Skin of body (tissue), 2 donors: Measurements from ENCODE around the gene COL24A1. TPM values are rescaled to one million over a fixed set of nuclear protein-coding genes. Genes with fewer than 3 reads are reported as not detected.
"Not testable (repeated sequence)": the region's sequence is repeated elsewhere in the genome, so short reads cannot be mapped to it uniquely, and the experiment has no call there.

ENCODE experiments used
- DNase-seq: peaks from one replicate; lab custom pipeline; 2025; lab: John Stamatoyannopoulos, UW
- total RNA-seq: library from RNA; depleted of rRNA; stranded (reverse); fragments of >200 nt; gene quantifications from one replicate; pipeline ENCODE4 v1.2.3, GENCODE V29; 2014

Gene COL24A1
- total RNA-seq, 1 donor from 2014 or later = 5.6 TPM

- no peak for DNase-seq
These were observed 2.7 kb downstream of the COL24A1 start for GRCh38 chr1:86153836-86154235.

GRCh38 chr1:86152887-86153286 lies 3.7 kb downstream of the COL24A1 start:
- no peak for DNase-seq

GRCh38 chr1:86151427-86151826 lies 5.1 kb downstream of the COL24A1 start:
- no peak for DNase-seq

- no peak for DNase-seq
These were observed 6.0 kb downstream of the COL24A1 start for GRCh38 chr1:86150553-86151055.

- DNase-seq = no peak
These were observed 7.0 kb downstream of the COL24A1 start for GRCh38 chr1:86149591-86149990.

- DNase-seq = no peak
These were observed 8.8 kb downstream of the COL24A1 start for GRCh38 chr1:86147755-86148154.

- DNase-seq = no peak
These were observed 10.0 kb downstream of the COL24A1 start for GRCh38 chr1:86146566-86146965.

- no peak for DNase-seq
These were observed 16.2 kb downstream of the COL24A1 start for GRCh38 chr1:86140281-86140880.

- DNase-seq = no peak
These were observed 17.8 kb downstream of the COL24A1 start for GRCh38 chr1:86138746-86139145.

- DNase-seq = no peak
These were observed 19.1 kb downstream of the COL24A1 start for GRCh38 chr1:86137436-86137835.

- no peak for DNase-seq
These were observed 37.3 kb downstream of the COL24A1 start for GRCh38 chr1:86119214-86119764.

GRCh38 chr1:86114816-86115400 lies 41.7 kb downstream of the COL24A1 start:
- peak; percentile 23 for DNase-seq

GRCh38 chr1:86114236-86114635 lies 42.3 kb downstream of the COL24A1 start:
- no peak for DNase-seq

- DNase-seq = not testable (repeated sequence)
These were observed 45.0 kb downstream of the COL24A1 start for GRCh38 chr1:86111590-86111989.

- no peak for DNase-seq
These were observed 46.0 kb downstream of the COL24A1 start for GRCh38 chr1:86110451-86111129.

- no peak for DNase-seq
These were observed 51.1 kb downstream of the COL24A1 start for GRCh38 chr1:86105533-86105866.

GRCh38 chr1:86104606-86105532 lies 51.7 kb downstream of the COL24A1 start:
- peak; percentile 1 for DNase-seq

- no peak for DNase-seq
These were observed 55.0 kb downstream of the COL24A1 start for GRCh38 chr1:86101616-86102015.

GRCh38 chr1:86100401-86100800 lies 56.2 kb downstream of the COL24A1 start:
- DNase-seq = no peak

GRCh38 chr1:86089765-86090164 lies 66.8 kb downstream of the COL24A1 start:
- no peak for DNase-seq

- DNase-seq = no peak
These were observed 70.7 kb downstream of the COL24A1 start for GRCh38 chr1:86085741-86086409.
